Measurements from ENCODE around the gene ZFYVE28.
"Not testable (repeated sequence)": the region's sequence is repeated elsewhere in the genome, so short reads cannot be mapped to it uniquely, and the experiment has no call there.

ZFYVE28 gene

GRCh38 chr4:2289955-2290333 is 128.5 kb downstream of the ZFYVE28 start:
- no peak for DNase-seq (ENCODE audit: low read depth in 2 of 2)

DNA sequence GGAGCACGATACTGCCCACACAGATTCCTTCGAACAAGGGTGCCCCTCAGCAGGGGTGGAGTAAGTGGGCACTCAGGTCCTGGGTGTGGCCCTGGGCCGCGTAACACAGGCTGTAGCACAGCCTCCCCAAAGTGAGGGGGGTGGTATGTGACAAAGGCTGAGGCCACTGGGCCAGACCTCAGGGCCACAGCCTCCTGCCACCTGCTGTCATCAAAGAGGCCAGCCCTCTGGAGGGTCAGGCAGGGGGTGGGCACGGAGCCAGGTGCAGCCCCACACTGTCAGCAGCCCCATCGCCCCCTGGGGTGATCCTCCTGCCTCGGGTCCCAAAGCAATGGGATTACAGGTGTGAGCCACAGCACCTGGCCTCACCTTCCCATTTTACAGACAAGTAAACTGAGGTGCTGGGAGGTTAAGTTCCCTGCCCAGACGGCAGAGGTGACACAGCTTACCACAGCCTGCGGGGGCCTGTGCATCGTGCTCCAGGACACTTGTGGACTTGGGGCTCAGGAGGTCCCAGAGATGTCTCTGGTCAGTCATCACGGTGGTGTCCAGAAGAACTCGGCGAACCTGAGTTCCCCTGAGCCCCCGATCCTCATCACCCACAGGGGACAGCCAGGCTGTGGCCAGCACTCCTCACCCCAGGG is 129.0 kb downstream of the ZFYVE28 start:
- DNase-seq (ENCODE audit: low read depth in 2 of 2), result no peak

- no peak for DNase-seq (ENCODE audit: low read depth in 2 of 2)
These were observed 130.3 kb downstream of the ZFYVE28 start for GRCh38 chr4:2288051-2288541.

- DNase-seq (ENCODE audit: low read depth in 2 of 2), result no peak
These were observed 130.9 kb downstream of the ZFYVE28 start for GRCh38 chr4:2287594-2287915.

GRCh38 chr4:2286904-2287593 is 131.4 kb downstream of the ZFYVE28 start:
- DNase-seq (ENCODE audit: low read depth in 2 of 2), result no peak

DNA sequence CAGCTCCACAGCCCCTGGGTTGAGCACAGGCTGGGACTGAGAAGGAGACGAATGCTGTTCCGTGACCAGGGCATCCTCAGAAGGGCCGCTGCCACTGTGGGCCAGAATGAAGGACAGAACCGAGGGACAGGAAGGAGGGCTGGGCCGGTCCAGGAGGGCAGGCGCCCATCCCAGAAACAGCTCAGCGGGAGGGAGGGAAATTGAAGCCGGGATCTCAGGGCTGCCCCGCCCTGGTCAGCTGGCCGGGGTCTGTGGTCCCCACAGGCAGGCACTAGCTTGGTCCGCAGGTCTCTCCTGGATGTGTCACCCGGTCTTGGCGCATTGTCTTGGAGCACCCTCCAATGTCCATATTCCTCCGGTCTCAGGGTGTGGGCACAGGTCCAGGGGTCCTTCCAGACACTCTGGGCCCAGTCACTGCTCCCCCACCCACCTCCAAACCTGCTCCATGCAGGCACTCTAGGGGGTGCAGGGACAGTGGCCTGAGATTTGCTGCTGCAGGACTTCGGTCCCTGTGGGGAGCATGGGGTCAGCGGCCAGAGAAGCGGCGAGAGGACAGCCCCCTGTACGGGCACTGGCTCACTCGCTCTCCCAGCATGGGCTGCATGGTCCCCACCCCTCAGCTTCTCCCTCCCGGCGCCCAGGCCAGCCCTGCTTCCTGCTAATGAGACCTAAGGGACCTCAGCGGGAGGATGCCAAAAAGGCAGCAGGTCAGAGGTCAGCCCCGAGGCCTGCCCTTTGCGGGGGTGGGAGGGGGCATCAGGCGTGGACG is 132.6 kb downstream of the ZFYVE28 start:
- DNase-seq (ENCODE audit: low read depth in 2 of 2), result no peak

DNA sequence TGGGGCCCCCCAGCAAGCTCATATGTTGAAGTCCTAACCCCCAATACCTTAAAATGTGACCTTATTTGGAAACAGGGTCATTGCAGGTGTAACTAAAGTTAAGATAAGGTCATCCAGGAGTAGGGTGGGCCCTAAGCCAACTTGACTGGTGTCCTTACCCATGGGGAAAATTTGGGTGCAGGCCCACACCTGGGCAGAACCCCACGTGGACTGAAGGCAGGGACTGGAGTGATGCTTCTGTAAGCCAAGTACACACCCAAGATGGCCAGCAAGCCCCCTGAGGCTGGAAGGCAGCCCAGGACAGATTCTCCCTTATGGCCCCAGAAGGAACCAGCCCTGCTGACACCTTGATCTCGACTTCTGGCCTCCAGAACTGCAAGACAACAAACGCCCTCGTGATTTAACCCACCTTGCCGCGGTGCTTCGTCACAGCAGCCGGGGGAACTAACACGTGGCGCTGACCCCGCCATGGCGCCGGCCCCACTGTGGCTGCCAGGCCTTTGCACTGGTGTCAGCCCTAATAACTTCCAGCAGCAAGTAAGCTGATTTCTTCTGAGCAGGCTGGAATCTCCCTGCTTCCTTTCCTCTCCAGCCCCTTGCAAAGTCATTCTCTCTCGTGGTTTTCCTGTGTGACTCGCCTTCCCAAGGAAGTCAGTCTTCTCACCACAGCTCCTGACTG is 133.4 kb downstream of the ZFYVE28 start:
- no peak for DNase-seq (ENCODE audit: low read depth in 2 of 2)

DNA sequence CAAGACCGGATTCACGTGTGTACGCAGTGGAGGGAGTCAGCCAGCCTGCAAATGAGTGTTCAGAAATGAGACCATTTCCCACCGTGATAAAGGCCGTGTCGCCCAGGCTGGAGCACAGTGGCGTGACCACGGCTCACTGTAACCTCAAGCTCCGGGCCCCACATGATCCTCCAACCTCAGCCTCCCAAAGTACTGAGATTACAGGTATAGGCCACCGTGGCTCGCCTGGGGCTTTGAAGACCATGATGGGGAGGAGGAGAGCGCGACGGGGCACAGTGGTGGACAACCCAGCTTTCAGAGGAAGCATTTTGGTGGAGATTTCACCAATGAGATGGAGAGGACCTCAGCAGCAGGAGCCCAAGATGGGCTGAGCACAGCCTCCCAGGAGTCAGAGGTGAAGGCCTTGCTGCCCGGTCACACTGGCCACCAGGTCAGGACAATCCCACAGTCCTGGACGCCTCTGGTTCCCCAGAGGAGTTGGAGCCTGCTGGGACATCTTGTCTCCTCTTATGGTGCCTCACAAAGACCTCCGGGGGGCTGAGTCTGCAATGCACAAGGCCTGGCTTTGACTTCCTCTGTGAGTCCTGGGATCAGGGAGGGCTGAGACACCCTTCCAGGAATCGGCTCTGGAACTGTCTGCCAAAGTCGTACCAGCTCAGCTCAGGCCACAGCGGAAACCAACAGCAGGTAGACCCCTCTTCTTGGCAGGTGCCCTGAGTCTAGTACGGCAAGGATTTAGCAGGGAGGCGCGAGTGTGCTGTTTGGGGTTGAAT is 134.1 kb downstream of the ZFYVE28 start:
- DNase-seq (ENCODE audit: low read depth in 2 of 2), result no peak

- no peak for DNase-seq (ENCODE audit: low read depth in 2 of 2)
These were observed 135.2 kb downstream of the ZFYVE28 start for GRCh38 chr4:2283199-2283711.

GRCh38 chr4:2281575-2282343 is 136.7 kb downstream of the ZFYVE28 start:
- peak; percentile 42 to 49 for DNase-seq (ENCODE audit: low read depth in 2 of 2)

DNA sequence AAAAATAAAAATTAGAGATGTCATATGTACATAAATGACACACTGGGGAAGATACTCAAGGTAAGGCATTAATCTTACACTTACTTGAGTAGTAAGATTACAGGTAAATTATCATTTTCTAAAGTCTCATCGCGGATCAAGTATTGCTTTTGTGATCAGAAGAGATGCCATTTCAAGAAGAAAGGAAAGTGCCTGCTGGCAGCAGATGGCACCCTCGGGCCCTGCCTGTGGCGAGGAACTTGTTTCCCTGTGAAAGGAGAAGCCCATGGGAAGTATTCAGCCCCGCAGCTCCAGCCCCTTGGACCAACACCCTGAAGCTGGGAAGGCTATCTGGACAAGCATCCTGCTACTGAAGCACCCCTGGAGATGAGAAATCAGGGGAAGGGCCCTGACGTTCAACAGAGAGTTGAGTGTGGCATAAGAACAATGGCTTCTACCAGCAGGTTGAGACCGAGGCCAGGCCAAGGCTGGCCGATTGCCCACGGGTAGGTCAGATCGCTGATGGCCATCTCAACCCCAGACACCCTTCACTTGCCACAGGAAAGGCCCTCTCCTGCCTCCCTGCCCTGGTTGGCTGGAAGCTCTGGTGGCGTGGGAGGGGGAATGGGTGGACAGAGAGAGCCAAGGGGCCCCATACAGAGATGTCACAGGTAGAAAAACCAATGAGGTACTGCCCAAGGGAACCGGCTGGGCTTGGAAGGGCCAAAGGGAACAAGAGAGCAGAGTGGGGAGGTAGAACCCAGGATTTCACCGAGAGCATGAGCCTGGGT is 137.7 kb downstream of the ZFYVE28 start:
- no peak for DNase-seq (ENCODE audit: low read depth in 2 of 2)

GRCh38 chr4:2277956-2278355 is 140.5 kb downstream of the ZFYVE28 start:
- DNase-seq (ENCODE audit: low read depth in 2 of 2), result no peak

GRCh38 chr4:2276581-2277325 is 141.7 kb downstream of the ZFYVE28 start:
- no peak for DNase-seq (ENCODE audit: low read depth in 2 of 2)

GRCh38 chr4:2275546-2276251 is 142.7 kb downstream of the ZFYVE28 start:
- DNase-seq (ENCODE audit: low read depth in 2 of 2), result no peak

DNA sequence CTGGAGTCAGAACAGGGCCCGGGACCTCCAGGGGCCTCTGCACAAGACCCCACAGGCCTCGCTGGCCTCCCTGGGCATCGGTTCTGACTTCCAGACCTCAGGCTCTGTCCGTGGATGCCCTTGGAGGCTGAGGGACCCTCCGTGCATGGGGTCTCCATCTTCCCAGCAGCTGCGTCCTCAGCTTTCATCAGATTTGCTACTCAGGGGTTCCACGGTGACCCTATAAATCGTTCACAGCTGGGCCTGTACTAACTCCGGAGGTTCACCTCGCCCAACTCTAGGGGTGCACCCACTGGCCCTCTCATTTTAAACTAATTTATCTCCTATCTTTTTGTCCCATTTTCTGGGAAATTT is 143.4 kb downstream of the ZFYVE28 start:
- not testable (repeated sequence) for DNase-seq (ENCODE audit: low read depth in 2 of 2)

DNA sequence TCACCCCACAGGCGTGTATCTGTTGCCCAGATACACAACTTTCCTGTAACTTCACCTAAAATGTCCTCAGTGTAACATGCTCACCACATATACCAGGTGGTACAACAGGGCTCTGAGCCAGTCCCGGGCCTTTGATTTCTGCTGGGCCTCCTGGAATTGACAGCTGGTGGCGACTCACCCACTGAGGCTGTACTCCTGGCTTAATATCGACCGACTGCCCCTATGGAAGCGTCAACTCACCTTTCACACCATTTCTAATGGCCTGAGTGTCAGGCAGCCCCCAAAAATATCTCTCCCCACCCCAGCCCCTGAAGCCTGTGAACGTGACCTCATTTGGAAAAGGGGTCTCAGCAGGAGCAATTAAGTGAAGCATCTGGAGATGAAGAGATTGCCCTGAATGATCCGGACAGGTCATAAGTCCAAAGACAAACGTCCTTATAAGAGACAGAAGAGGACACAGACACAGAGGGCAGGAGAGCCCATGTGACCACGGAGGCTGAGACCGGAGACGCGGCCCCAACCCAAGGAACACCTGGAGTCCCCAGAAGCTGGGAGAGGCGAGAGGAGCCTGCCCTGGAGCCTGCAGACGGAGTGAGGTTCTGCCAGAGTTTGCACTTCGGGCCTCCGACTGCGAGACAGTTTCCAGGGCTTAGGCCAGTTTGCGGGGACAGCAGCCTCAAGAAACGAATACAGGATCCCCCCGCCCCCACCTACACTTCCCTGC is 144.0 kb downstream of the ZFYVE28 start:
- DNase-seq (ENCODE audit: low read depth in 2 of 2), result no peak

DNA sequence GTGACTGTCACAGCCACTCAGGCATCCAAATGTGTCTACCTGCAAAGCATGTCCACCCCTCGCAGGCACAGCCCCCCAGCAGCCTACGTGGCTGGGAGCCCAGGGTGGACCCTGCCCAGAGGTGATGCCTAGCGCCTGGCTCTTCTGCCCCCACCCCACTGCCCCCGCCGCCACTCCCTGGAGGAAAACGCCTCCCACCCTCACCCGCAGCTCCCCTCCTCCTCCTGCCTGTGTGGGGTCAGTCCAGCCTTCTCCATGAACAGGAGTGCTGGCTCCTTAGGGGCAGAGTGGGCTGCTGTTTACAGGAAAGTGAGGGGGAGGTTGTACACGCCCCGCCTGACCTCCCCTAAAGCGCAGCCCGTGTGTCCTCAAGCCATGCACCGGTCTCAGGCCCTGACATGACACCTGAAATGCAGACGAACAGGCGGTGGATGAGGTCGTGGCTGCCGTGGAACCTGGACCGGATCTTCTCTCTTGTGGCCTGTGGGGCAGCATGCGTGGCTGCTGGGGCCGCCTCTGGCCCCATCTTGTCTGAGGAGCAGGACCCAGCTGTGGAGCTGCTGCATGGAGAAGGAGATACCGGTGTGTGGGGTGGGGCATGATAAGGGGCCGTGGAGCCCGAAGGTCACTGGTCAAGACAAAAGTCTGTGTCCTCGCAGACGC is 144.7 kb downstream of the ZFYVE28 start:
- no peak for DNase-seq (ENCODE audit: low read depth in 2 of 2)

All from stimulated activated CD4-positive, alpha-beta T cell treated with anti-CD3 and anti-CD28 coated beads, Interleukin-15, amount 100 ng/mL, for 48 hours (primary cell).